CD4-positive, alpha-beta T cell (primary cell): Measurements from ENCODE around the gene SPCS3. TPM values are rescaled to one million over a fixed set of nuclear protein-coding genes. Genes with fewer than 3 reads are reported as not detected.
"Not testable (repeated sequence)": the region's sequence is repeated elsewhere in the genome, so short reads cannot be mapped to it uniquely, and the experiment has no call there.

Experiments
- ATAC-seq: fragments of 200-7000 bp; cut with Tn5 transposase; one replicate; pipeline ENCODE4 v1.10.0; 2022; ENCODE audit warnings: mild to moderate bottlenecking; ENCODE audit not compliant: poor library complexity
- CTCF ChIA-PET: fragments of 350-600 bp; sonication (Branson Sonifier 250); formaldehyde crosslinking; loops from one replicate; lab custom pipeline; 2021; ENCODE audit warnings: antibody characterized with exemption, inconsistent platforms; lab: Charles Lee
- POLR2A ChIA-PET: fragments of 350-600 bp; sonication (Branson Sonifier 250); formaldehyde crosslinking; loops from one replicate; lab custom pipeline; 2021; ENCODE audit warnings: antibody characterized with exemption, inconsistent platforms; lab: Charles Lee
- DNase-seq, 14 experiments: peaks; one replicate each; pipeline ENCODE4 v3.0.0-alpha.2; 2013 to 2020; ENCODE audit warnings: mixed read lengths in 2 of 14
- H3K27ac ChIP-seq, 2 donors: one replicate each; pipeline versions ENCODE4 v1.5.1 to v1.7.0; 2013; ENCODE audit warnings: low read length in 2 of 2, low read depth in 1 of 2, mild to moderate bottlenecking in 1 of 2
- H3K27me3 ChIP-seq, 2 experiments: 1 replicate in 1 of 2; 2 replicates in 1 of 2; pipeline versions ENCODE4 v1.6.1 to v1.7.0; 2013; ENCODE audit warnings: low read length in 2 of 2, control low read depth in 1 of 2, mild to moderate bottlenecking in 1 of 2, moderate library complexity in 1 of 2; ENCODE audit not compliant: insufficient read depth in 2 of 2, control insufficient read depth in 1 of 2
- H3K36me3 ChIP-seq: one replicate; pipeline ENCODE4 v1.6.1; 2013; ENCODE audit warnings: low read length, control low read depth; ENCODE audit not compliant: insufficient read depth
- H3K4me1 ChIP-seq: one replicate; pipeline ENCODE4 v1.6.1; 2013; ENCODE audit warnings: low read length, control low read depth; ENCODE audit not compliant: insufficient read depth
- H3K4me3 ChIP-seq: one replicate; pipeline ENCODE4 v1.5.1; 2013; ENCODE audit warnings: mild to moderate bottlenecking, low read length, moderate library complexity
- H3K9me3 ChIP-seq, 2 experiments: 1 replicate in 1 of 2; 2 replicates in 1 of 2; pipeline versions ENCODE4 v1.6.1 to v1.7.0; 2013; ENCODE audit warnings: low read length in 2 of 2, mild to moderate bottlenecking in 2 of 2, control low read depth in 1 of 2, moderate library complexity in 1 of 2; ENCODE audit not compliant: control insufficient read depth in 1 of 2, insufficient read depth in 1 of 2
- H3K27ac Mint-ChIP-seq: one replicate; pipeline ENCODE4 v1.8.0; 2020; ENCODE audit warnings: mixed read lengths
- H3K27me3 Mint-ChIP-seq: one replicate; pipeline ENCODE4 v1.8.0; 2021; ENCODE audit warnings: mixed read lengths
- H3K36me3 Mint-ChIP-seq: one replicate; pipeline ENCODE4 v1.8.0; 2021; ENCODE audit warnings: low read depth, mixed read lengths
- H3K4me1 Mint-ChIP-seq: one replicate; pipeline ENCODE4 v1.8.0; 2021; ENCODE audit warnings: low read depth, mixed read lengths
- H3K4me3 Mint-ChIP-seq: one replicate; pipeline ENCODE4 v1.8.0; 2020; ENCODE audit warnings: mild to moderate bottlenecking, mixed read lengths
- H3K9me3 Mint-ChIP-seq: one replicate; pipeline ENCODE4 v1.8.0; 2020; ENCODE audit warnings: mixed read lengths
- CTCF ChIP-seq: fragments of 200-600 bp; IDR thresholded peaks from one replicate; pipeline ENCODE4 v1.8.0; 2022; ENCODE audit warnings: antibody characterized with exemption, mild to moderate bottlenecking
- intact Hi-C, 2 experiments: fragments of 100-400 bp; cut with DNase I in 1 of 2; cut with micrococcal nuclease in 1 of 2; formaldehyde crosslinking; loops; one replicate each; pipeline versions ENCODE4 v1.15.1 to v1.9.0; 2023 to 2025; cut with DNase I, micrococcal nuclease
- total RNA-seq, 174 experiments: library from RNA in 2 of 174; stranded (reverse) in 2 of 174; gene quantifications; one replicate each; pipeline ENCODE4 v1.2.3 and lab custom pipeline; 2021 to 2026

The SPCS3 gene
- total RNA-seq, 2 experiments from 2014 or later = 149 TPM

GRCh38 chr4:176321589-176321988 is 1.8 kb downstream of the SPCS3 start:
- CTCF ChIA-PET = no interaction called here
- H3K4me3 ChIP-seq = peak overlapping the region; percentile 72
- intact Hi-C loops = loop anchor here in 1 of 2 experiments (2.0 to 10.0 kb wide), 2 partner anchors 993 to 1119 kb away; no protein-coding TSS in a partner anchor

DNA sequence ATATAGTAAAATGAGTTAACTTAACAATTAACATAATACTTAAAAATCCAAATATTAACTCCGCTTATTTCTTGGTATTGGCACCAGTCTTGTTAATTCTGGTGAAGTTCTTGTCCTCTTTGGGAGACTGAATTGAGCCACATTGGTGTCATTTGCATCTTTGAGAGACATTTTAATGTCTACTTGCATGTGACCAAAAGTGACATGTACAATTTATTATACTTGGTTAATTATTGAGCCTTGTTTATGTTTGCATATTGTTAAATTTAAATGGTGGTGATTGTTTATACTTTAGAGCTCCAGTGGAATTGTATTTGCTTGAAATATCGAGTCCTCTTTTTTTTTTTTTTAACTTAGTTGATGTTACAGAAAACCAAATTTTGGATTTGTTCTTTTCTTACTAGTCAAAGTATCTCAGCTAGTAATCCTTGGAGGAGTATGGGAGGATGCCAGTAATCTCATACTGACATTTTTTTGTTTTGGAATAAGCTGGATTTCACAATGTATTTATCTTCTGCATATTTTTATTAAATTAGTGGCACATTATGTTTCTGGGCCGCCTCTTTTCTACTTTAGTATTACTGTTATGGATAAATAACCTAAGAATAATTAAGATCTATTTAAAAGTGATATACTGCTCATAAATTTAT is 3.9 kb downstream of the SPCS3 start:
- Histone ChIP-seq H3K9me3 (no peaks in the 10 kb centered on the region), H3K27ac (no peak overlapping the region), H3K27me3 (no peaks in the 10 kb centered on the region), H3K4me3 (no peak overlapping the region), H3K36me3 (peaks cover 20% of the 10 kb centered on the region), H3K4me1 (peaks cover 7% of the 10 kb centered on the region)
- TF ChIP-seq CTCF = no peak
- ATAC-seq (no peak), DNase-seq (no peak)
- Mint-ChIP-seq H3K9me3 (no peaks in the 10 kb centered on the region), H3K4me1 (peaks cover 77% of the 10 kb centered on the region), H3K27ac (peak overlapping the region; percentile 8), H3K4me3 (peak overlapping the region; percentile 27), H3K27me3 (no peaks in the 10 kb centered on the region), H3K36me3 (peaks cover 49% of the 10 kb centered on the region)
- CTCF ChIA-PET = interaction anchor here (0.7 to 0.9 kb wide), 2 partner anchors 17 to 292 kb away, joined by 3 to 5 read pairs; no protein-coding TSS in a partner anchor
- intact Hi-C loops = loop anchor here in 1 of 2 experiments (10.0 kb wide), 1 partner anchor 991 kb away; no protein-coding TSS in a partner anchor
- POLR2A ChIA-PET = no interaction called here

More at GRCh38 chr4:176321589-176321988, 1.8 kb downstream of the SPCS3 start:
- Mint-ChIP-seq H3K4me1 (peaks cover 69% of the 10 kb centered on the region), H3K27ac (peak overlapping the region; percentile 90), H3K9me3 (no peaks in the 10 kb centered on the region), H3K4me3 (peak overlapping the region; percentile 93), H3K27me3 (no peaks in the 10 kb centered on the region), H3K36me3 (peaks cover 28% of the 10 kb centered on the region)
- TF ChIP-seq CTCF = no peak
- DNase-seq = peak in 1 of 14 experiments; percentile 6
- peaks cover 7% of the 10 kb centered on the region for H3K36me3 ChIP-seq
- H3K9me3 ChIP-seq = no peaks in the 10 kb centered on the region
- no peak for ATAC-seq
- peaks cover 7% of the 10 kb centered on the region for H3K4me1 ChIP-seq
- H3K27ac ChIP-seq = peak overlapping the region in 1 of 2 donors; percentile 86
- POLR2A ChIA-PET = interaction anchor here (1.3 kb wide), 1 partner anchor 1121 kb away, joined by 5 read pairs; no protein-coding TSS in a partner anchor
- H3K27me3 ChIP-seq = no peaks in the 10 kb centered on the region

- peaks cover 32% of the 10 kb centered on the region for H3K36me3 ChIP-seq
- not testable (repeated sequence) for ATAC-seq, H3K9me3 Mint-ChIP-seq, H3K4me1 ChIP-seq, H3K9me3 ChIP-seq, H3K27me3 Mint-ChIP-seq, H3K27ac ChIP-seq, H3K27me3 ChIP-seq, H3K4me3 ChIP-seq
- POLR2A ChIA-PET = interaction anchor here (1.0 kb wide), 1 partner anchor 8 kb away, joined by 3 read pairs; no protein-coding TSS in a partner anchor
- H3K27ac Mint-ChIP-seq = peak overlapping the region; percentile 47
- H3K4me1 Mint-ChIP-seq = peaks cover 69% of the 10 kb centered on the region
- H3K4me3 Mint-ChIP-seq = peak overlapping the region; percentile 68
- CTCF ChIA-PET = interaction anchor here (0.9 kb wide), 1 partner anchor 16 kb away, joined by 3 read pairs; no protein-coding TSS in a partner anchor
- intact Hi-C loops = loop anchor here in 1 of 2 experiments (10.0 kb wide), 1 partner anchor 990 kb away; no protein-coding TSS in a partner anchor
- H3K36me3 Mint-ChIP-seq = peaks cover 53% of the 10 kb centered on the region
- DNase-seq = peak in 1 of 14 experiments; percentile 19
Measured at GRCh38 chr4:176324876-176325275, 5.1 kb downstream of the SPCS3 start.
